Bronchial epithelial cell (primary cell): ENCODE data around the gene FARS2. TPM values are rescaled to one million over a fixed set of nuclear protein-coding genes. Genes with fewer than 3 reads are reported as not detected.

Experiments used
- DNase-seq: peaks from one replicate; pipeline ENCODE4 v3.0.0-alpha.2; 2010; ENCODE audit warnings: low read depth
- FAIRE-seq: peaks from 2 replicates; lab custom pipeline; 2011; peaks lifted over from hg19 to GRCh38; lab: Jason Lieb, UNC
- H3K27me3 ChIP-seq: 2 replicates; pipeline ENCODE4 v1.5.1; 2011; ENCODE audit warnings: low read length; ENCODE audit not compliant: control insufficient read depth, insufficient read depth
- H3K36me3 ChIP-seq: 2 replicates; pipeline ENCODE4 v1.5.1; 2011; ENCODE audit warnings: low read length; ENCODE audit not compliant: control insufficient read depth, insufficient read depth
- H3K4me3 ChIP-seq: 2 replicates; pipeline ENCODE4 v1.5.1; 2011; ENCODE audit warnings: mild to moderate bottlenecking, low read depth, low read length, control low read depth
- CTCF ChIP-seq: IDR thresholded peaks from 2 replicates; pipeline ENCODE4 v1.5.1; 2011; ENCODE audit warnings: mild to moderate bottlenecking, moderate library complexity, low read length, control low read depth, inconsistent platforms; ENCODE audit not compliant: insufficient read depth, severe bottlenecking
- total RNA-seq: library from RNA; depleted of rRNA; stranded (reverse); fragments of >200 nt; gene quantifications from 2 replicates; pipeline ENCODE4 v1.2.1, GENCODE V29; 2014

Gene FARS2
- total RNA-seq, 1 donor from 2014 or later: 27.4 TPM

- H3K27me3 ChIP-seq: no peaks in the 10 kb centered on the region
- H3K4me3 ChIP-seq: no peak overlapping the region
- H3K36me3 ChIP-seq: no peaks in the 10 kb centered on the region
- no peak for FAIRE-seq
- no peak for DNase-seq
- TF ChIP-seq CTCF: no peak
Measured at GRCh38 chr6:5537132-5537531, 275.8 kb downstream of the FARS2 start.

- no peak for TF ChIP-seq CTCF
- peak; percentile 44 for DNase-seq
- Histone ChIP-seq H3K27me3 (no peaks in the 10 kb centered on the region), H3K36me3 (no peaks in the 10 kb centered on the region), H3K4me3 (no peak overlapping the region)
- no peak for FAIRE-seq
Measured at GRCh38 chr6:5537967-5538366, 276.7 kb downstream of the FARS2 start.

- no peak for DNase-seq
- no peak for FAIRE-seq
- Histone ChIP-seq H3K27me3 (no peaks in the 10 kb centered on the region), H3K4me3 (no peak overlapping the region), H3K36me3 (no peaks in the 10 kb centered on the region)
- no peak for TF ChIP-seq CTCF
Measured at GRCh38 chr6:5540370-5540769, 279.1 kb downstream of the FARS2 start.

GRCh38 chr6:5541025-5541424 is 279.7 kb downstream of the FARS2 start:
- Histone ChIP-seq H3K27me3 (no peaks in the 10 kb centered on the region), H3K36me3 (no peaks in the 10 kb centered on the region), H3K4me3 (no peak overlapping the region)
- no peak for FAIRE-seq
- no peak for TF ChIP-seq CTCF
- DNase-seq: no peak

GRCh38 chr6:5541751-5542432 is 280.6 kb downstream of the FARS2 start:
- no peaks in the 10 kb centered on the region for H3K27me3 ChIP-seq
- no peak overlapping the region for H3K4me3 ChIP-seq
- DNase-seq (peak; percentile 92), FAIRE-seq (peak; percentile 47)
- no peaks in the 10 kb centered on the region for H3K36me3 ChIP-seq
- TF ChIP-seq CTCF: no peak

GRCh38 chr6:5547556-5547955 is 286.2 kb downstream of the FARS2 start:
- Histone ChIP-seq H3K36me3 (peaks cover 3% of the 10 kb centered on the region), H3K27me3 (no peaks in the 10 kb centered on the region), H3K4me3 (no peak overlapping the region)
- FAIRE-seq: no peak
- no peak for DNase-seq
- TF ChIP-seq CTCF: no peak
